ENCODE data around the gene FSTL3. TPM values are rescaled to one million over a fixed set of nuclear protein-coding genes. Genes with fewer than 3 reads are reported as not detected.

FSTL3 gene
- polyA plus RNA-seq, 4 donors: 4.0 to 31.9 (median 17.7) TPM

DNA sequence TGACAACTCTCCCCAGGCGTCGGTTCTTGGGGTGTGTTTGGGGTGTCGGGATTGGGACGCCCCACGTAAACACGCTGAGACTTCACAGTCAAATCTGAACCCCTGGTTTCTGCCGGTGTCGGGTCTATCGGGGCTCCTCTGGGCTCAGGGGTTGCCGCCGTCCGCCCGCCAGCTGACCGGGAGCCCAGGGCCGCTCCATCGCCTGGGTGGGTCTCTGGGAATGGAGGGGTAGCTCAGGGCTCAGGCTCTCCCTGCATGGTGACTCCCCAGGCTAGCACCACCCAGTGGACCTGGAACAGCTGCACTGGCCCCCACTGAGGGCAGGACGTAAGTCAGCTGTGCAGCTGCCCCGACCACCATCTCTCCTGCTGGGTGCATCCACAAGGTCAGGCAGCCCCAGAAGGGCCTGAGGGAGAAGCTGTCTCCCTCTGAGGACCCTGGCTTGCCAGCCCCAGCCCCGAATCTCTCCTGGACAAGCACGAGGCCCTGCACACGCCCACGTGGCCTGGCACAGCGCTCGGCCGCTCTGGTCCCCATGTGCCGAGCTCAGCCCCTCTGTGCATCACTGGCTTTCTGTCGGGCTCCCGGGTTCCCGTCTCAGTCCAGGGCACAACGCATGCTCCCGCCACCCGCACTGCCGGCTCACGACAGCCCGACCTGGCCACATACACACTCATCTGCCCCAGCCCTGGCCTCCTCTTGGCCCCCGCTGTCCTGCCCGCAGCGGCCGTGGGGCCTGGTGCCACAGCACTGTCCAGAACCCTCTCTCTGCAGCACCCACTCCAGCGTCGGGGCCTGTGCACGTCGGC is 19.2 kb upstream of the FSTL3 start:
- no peak overlapping the region for H3K27ac ChIP-seq (ENCODE audit: low read depth in 1 of 3, low read length in 2 of 3)
- H3K27me3 ChIP-seq (ENCODE audit: control insufficient read depth in 3 of 3, insufficient read depth in 3 of 3, low read length in 3 of 3): no peaks in the 10 kb centered on the region
- WGBS, 3 donors: 81 to 84% (median 81%) methylated on average over 43 of the region's 43 CpGs
- no peak for FAIRE-seq
- peaks cover 5 to 84% (median 14%) of the 10 kb centered on the region in 3 donors for H3K36me3 ChIP-seq (ENCODE audit: control insufficient read depth in 3 of 3, insufficient read depth in 2 of 3, low read depth in 1 of 3, low read length in 3 of 3)
- peaks cover 10 to 51% (median 15%) of the 10 kb centered on the region in 3 donors for H3K4me1 ChIP-seq (ENCODE audit: control insufficient read depth in 3 of 3, insufficient read depth in 2 of 3, low read depth in 1 of 3, low read length in 2 of 3)
- H3K9me3 ChIP-seq (ENCODE audit: control insufficient read depth in 2 of 2, insufficient read depth in 1 of 2, low read depth in 1 of 2, low read length in 1 of 2): no peaks in the 10 kb centered on the region
- H3K4me3 ChIP-seq (ENCODE audit: low read depth in 1 of 3, low read length in 3 of 3): no peak overlapping the region
- DNase-seq: no peak

DNA sequence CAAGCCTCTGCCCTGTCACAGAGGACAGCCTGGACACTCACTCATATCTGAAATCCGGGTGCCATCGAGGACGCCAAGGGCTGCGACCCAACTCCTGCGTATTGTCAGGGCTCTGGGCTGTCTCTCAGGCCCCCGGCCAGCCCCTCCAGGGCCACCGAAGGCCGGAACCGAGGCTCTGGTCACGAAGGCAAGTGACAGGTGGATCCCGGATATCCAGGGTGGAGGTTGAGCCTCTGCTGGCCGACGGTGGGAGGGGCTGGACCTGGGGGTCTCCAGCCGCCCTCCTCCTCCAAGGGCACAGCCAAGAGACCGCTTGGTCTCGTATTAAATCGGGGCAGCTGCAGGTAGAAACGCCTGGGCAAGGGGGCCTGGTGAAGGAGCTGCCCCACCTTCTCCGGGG is 18.6 kb upstream of the FSTL3 start:
- Histone ChIP-seq H3K4me1 (ENCODE audit: control insufficient read depth in 3 of 3, insufficient read depth in 2 of 3, low read depth in 1 of 3, low read length in 2 of 3) (peaks cover 10 to 52% (median 15%) of the 10 kb centered on the region in 3 donors), H3K36me3 (ENCODE audit: control insufficient read depth in 3 of 3, insufficient read depth in 2 of 3, low read depth in 1 of 3, low read length in 3 of 3) (peaks cover 2 to 77% (median 9%) of the 10 kb centered on the region in 3 donors), H3K27ac (ENCODE audit: low read depth in 1 of 3, low read length in 2 of 3) (no peak overlapping the region), H3K9me3 (ENCODE audit: control insufficient read depth in 2 of 2, insufficient read depth in 1 of 2, low read depth in 1 of 2, low read length in 1 of 2) (no peaks in the 10 kb centered on the region), H3K4me3 (ENCODE audit: low read depth in 1 of 3, low read length in 3 of 3) (no peak overlapping the region), H3K27me3 (ENCODE audit: control insufficient read depth in 3 of 3, insufficient read depth in 3 of 3, low read length in 3 of 3) (no peaks in the 10 kb centered on the region)
- WGBS, 3 donors: 78 to 84% (median 80%) methylated on average over 14 to 19 of the region's 19 CpGs
- DNase-seq: no peak
- no peak for FAIRE-seq

DNA sequence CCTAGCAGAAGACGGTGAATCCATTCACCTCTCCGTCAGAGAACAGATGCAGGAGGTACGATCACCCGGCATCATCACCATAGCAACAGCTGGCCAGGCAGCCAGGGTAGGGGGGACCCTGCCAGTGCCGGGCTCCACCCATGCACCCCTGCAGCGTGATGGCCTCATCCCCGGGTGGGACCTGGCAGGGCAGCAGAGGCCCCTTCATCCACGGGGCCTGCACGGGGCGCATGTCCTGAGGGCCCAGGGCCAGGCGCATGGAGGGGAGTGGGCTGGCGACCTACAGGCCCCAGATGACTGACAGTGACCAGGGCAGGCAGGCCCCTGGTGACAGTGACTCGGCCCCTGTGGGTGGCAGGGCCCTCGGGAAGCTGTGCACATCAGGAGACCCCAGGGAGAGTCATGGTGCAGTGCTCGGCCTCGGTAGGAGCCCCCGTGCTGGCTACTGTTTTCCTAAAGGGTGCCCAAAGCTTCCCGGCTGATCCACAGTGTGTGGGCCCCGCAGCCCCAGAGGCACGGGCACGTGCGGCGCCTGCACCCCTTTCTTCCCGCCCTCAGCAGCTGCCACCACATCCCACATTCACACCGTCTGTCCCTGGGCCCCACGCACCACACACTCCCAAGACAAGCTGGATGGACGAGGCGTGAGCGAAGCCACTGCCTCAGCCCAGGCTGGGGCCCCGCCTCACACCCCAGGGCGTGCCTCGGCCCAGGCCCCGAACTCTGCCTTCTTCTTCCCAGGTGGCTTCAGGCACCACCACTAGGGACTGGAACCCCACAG is 17.9 kb upstream of the FSTL3 start:
- Histone ChIP-seq H3K9me3 (ENCODE audit: control insufficient read depth in 2 of 2, insufficient read depth in 1 of 2, low read depth in 1 of 2, low read length in 1 of 2) (no peaks in the 10 kb centered on the region), H3K36me3 (ENCODE audit: control insufficient read depth in 3 of 3, insufficient read depth in 2 of 3, low read depth in 1 of 3, low read length in 3 of 3) (peaks cover 2 to 71% (median 3%) of the 10 kb centered on the region in 3 donors), H3K27me3 (ENCODE audit: control insufficient read depth in 3 of 3, insufficient read depth in 3 of 3, low read length in 3 of 3) (no peaks in the 10 kb centered on the region), H3K4me3 (ENCODE audit: low read depth in 1 of 3, low read length in 3 of 3) (no peak overlapping the region), H3K27ac (ENCODE audit: low read depth in 1 of 3, low read length in 2 of 3) (peak overlapping the region in 1 of 3 donors; percentile 37), H3K4me1 (ENCODE audit: control insufficient read depth in 3 of 3, insufficient read depth in 2 of 3, low read depth in 1 of 3, low read length in 2 of 3) (peaks cover 10 to 52% (median 15%) of the 10 kb centered on the region in 3 donors)
- DNase-seq (peak in 1 of 2 donors; percentile 53), FAIRE-seq (no peak)
- 57 to 71% (median 63%) methylated on average over 25 to 33 of the region's 33 CpGs for WGBS, 3 donors

DNA sequence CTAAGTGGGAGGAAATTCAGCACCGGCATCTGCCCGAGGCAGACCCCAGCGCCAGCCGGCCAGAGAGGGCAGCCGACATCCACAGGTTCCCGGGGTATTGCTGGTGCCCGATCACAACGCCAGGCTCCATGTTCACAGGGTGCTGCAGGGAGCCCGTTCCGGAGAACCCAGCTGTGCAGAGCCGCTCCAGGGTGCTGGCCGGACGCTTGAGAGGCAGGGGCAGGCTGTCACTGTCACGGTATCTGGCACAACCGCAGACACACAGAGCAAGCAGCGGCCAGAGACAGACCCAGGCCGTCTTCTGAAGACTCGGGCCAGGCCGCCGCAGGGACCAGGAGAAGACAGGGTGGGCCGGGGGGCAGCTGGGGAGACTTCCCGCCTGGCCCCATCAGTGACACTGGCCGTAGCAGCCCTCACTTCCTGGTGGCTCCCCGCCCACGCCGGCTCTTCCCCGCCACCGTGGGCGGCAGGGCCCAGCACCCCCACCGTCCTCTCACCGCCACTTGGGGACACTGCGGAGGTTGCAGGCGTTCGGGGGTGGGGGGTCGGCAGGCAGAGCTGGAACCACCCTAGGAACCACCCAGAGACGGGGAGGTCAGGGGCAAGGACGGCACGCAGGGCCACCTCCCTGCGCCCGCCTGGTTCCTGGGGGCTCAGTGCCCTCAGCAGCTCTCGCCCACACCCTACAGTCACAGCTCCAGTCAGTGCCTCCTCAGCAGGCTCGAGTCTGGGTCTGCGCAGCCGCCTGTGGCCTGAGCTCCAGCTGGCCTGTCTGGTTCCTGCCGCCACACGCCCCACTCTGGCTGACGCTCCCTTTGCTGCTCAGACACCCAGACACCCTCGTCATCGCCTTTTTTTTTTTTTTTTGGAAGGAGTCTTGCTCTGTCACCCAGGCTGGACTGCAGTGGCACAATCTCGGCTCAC is 17.0 kb upstream of the FSTL3 start:
- Histone ChIP-seq H3K36me3 (ENCODE audit: control insufficient read depth in 3 of 3, insufficient read depth in 2 of 3, low read depth in 1 of 3, low read length in 3 of 3) (peaks cover 0 to 62% (median 2%) of the 10 kb centered on the region in 3 donors), H3K27ac (ENCODE audit: low read depth in 1 of 3, low read length in 2 of 3) (peak overlapping the region in 2 of 3 donors; percentile 37 to 63), H3K27me3 (ENCODE audit: control insufficient read depth in 3 of 3, insufficient read depth in 3 of 3, low read length in 3 of 3) (no peaks in the 10 kb centered on the region), H3K4me1 (ENCODE audit: control insufficient read depth in 3 of 3, insufficient read depth in 2 of 3, low read depth in 1 of 3, low read length in 2 of 3) (peaks cover 10 to 60% (median 15%) of the 10 kb centered on the region in 3 donors), H3K9me3 (ENCODE audit: control insufficient read depth in 2 of 2, insufficient read depth in 1 of 2, low read depth in 1 of 2, low read length in 1 of 2) (no peaks in the 10 kb centered on the region), H3K4me3 (ENCODE audit: low read depth in 1 of 3, low read length in 3 of 3) (peak overlapping the region in 1 of 3 donors; percentile 1)
- FAIRE-seq (no peak), DNase-seq (no peak)
- 58 to 67% (median 63%) methylated on average over 50 of the region's 50 CpGs for WGBS, 3 donors

DNA sequence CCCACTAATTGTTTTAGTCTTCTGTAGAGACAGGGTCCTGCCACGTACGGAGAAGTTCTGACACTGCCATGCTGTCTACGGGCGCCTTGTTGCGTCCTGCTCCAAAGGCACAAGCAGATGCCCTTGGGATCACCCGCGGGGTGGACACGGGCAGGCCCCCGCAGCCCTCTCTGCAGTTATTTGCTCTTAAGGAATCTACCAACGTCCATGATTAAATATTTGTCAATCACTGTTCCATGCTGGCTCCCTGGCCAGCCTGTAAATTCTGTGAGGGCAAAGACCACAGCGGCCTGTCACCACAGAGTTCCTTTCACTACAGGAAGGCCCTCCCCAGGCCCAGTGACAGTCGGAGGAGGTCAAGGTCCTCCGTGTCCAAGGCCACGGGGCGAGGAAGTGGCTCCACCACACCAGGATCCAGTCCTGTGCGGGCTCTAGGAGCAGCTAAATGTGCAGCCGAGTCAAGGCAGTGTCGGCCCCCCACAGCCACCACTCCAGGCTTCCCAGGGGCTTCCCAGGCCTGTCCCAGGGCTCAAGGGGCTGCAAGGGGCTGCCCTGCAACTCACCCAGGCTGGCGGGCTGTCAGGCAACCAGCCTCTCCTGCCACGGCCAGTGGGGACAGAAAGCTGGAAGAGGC is 15.3 kb upstream of the FSTL3 start:
- H3K27ac ChIP-seq (ENCODE audit: low read depth in 1 of 3, low read length in 2 of 3): peak overlapping the region; percentile 91 to 97 (median 96)
- no peak for FAIRE-seq
- 5 to 22% (median 13%) methylated on average over 19 to 20 of the region's 20 CpGs for WGBS, 3 donors

DNA sequence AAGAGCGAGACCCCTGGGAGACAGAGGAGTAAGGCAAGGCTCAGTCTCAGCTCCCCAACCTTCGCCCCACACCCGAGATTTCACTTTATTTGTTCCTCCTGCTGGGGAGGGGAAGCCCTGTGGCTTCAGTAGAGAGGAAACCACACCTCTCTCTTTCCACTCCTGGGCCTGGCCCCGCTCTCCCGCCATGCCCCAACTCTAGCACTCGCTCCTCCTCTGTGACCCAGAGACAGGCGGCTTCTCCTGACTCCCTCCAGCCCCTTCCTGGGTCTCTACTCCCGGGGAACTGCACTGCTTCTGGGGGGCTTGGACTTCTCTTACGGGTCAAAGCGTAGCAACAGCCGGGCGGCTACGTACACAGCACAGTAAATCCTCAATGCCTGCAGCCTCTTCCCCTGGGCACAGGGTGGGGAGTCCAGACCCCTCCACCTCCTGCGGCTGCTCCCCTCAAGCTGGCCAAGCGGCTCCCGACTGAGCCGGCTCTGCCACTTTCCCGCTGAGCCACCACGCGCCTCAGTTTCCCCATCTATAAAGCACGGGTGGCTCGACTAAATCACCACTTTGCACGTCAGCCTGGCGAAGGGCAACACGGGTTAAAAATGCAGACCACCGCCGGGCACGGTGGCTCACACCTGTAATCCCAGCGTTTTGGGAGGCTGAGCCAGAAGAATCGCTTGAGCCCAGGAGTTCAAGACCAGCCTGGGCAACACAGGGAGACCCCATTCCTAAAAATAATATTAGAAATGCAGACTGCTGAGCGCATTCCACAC is 14.6 kb upstream of the FSTL3 start:
- Histone ChIP-seq H3K4me1 (ENCODE audit: control insufficient read depth in 3 of 3, insufficient read depth in 2 of 3, low read depth in 1 of 3, low read length in 2 of 3) (peaks cover 10 to 70% (median 15%) of the 10 kb centered on the region in 3 donors), H3K27ac (ENCODE audit: low read depth in 1 of 3, low read length in 2 of 3) (peak overlapping the region; percentile 91 to 97 (median 96)), H3K27me3 (ENCODE audit: control insufficient read depth in 3 of 3, insufficient read depth in 3 of 3, low read length in 3 of 3) (no peaks in the 10 kb centered on the region), H3K36me3 (ENCODE audit: control insufficient read depth in 3 of 3, insufficient read depth in 2 of 3, low read depth in 1 of 3, low read length in 3 of 3) (peaks cover 0 to 42% (median 2%) of the 10 kb centered on the region in 3 donors), H3K9me3 (ENCODE audit: control insufficient read depth in 2 of 2, insufficient read depth in 1 of 2, low read depth in 1 of 2, low read length in 1 of 2) (peaks cover 0 to under 1% of the 10 kb centered on the region in 2 donors), H3K4me3 (ENCODE audit: low read depth in 1 of 3, low read length in 3 of 3) (peak overlapping the region; percentile 64 to 100 (median 95))
- FAIRE-seq (no peak), DNase-seq (peak; percentile 68 to 75)
- whole genome bisulfite sequencing, 3 donors: 2 to 9% (median 4%) methylated on average over 31 of the region's 31 CpGs

More for the DNA sequence above, 15.3 kb upstream of the FSTL3 start:
- DNase-seq: peak; percentile 87 to 95
- peak overlapping the region; percentile 34 to 95 (median 64) for H3K4me3 ChIP-seq (ENCODE audit: low read depth in 1 of 3, low read length in 3 of 3)
- H3K27me3 ChIP-seq (ENCODE audit: control insufficient read depth in 3 of 3, insufficient read depth in 3 of 3, low read length in 3 of 3): no peaks in the 10 kb centered on the region
- no peaks in the 10 kb centered on the region for H3K9me3 ChIP-seq (ENCODE audit: control insufficient read depth in 2 of 2, insufficient read depth in 1 of 2, low read depth in 1 of 2, low read length in 1 of 2)
- H3K4me1 ChIP-seq (ENCODE audit: control insufficient read depth in 3 of 3, insufficient read depth in 2 of 3, low read depth in 1 of 3, low read length in 2 of 3): peaks cover 10 to 70% (median 15%) of the 10 kb centered on the region in 3 donors
- peaks cover 0 to 47% (median 2%) of the 10 kb centered on the region in 3 donors for H3K36me3 ChIP-seq (ENCODE audit: control insufficient read depth in 3 of 3, insufficient read depth in 2 of 3, low read depth in 1 of 3, low read length in 3 of 3)

All from small intestine (tissue), 7 donors.